ENCODE data around the gene BSN. TPM values are rescaled to one million over a fixed set of nuclear protein-coding genes. Genes with fewer than 3 reads are reported as not detected.

The BSN gene
- total RNA-seq, 1 experiment from 2014 or later = 0.87 TPM

DNA sequence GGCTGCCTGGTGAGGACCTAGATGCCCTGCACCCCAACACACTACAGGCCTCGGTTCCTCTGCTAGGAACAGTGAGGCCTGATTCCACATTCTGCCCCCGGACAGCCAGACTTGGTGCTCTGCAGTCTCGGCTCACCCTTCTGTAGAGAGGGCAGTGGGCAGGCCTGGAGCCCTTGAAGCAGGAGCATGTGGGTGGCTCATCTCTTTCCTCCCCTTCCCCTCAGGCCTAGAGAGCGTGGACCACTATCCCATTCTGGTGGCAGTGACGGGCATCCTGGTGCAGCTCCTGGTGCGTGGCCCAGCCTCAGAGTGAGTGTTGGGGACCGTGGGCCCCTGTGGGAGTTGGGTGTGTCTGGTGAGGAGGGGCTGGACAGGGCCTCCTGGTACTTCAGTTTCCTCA, 161.9 kb downstream of the BSN start:
- Histone ChIP-seq H3K4me3 (ENCODE audit: low read depth in 2 of 2, low read length in 2 of 2) (no peak overlapping the region), H3K9me3 (ENCODE audit: control insufficient read depth, insufficient read depth, low read depth, low read length) (no peaks in the 10 kb centered on the region), H3K27ac (ENCODE audit: low read length) (no peak overlapping the region), H3K27me3 (ENCODE audit: control insufficient read depth, insufficient read depth, low read length) (no peaks in the 10 kb centered on the region), H3K36me3 (ENCODE audit: control insufficient read depth, insufficient read depth, low read length) (no peaks in the 10 kb centered on the region), H3K4me1 (ENCODE audit: control insufficient read depth, insufficient read depth, low read length) (no peaks in the 10 kb centered on the region)
- DNase-seq (ENCODE audit: low read depth, low spot score) (no peak), ATAC-seq (no peak)
- no TSS peak for BruUV-seq (replicated peaks)
- intact Hi-C loops (cut with micrococcal nuclease; ENCODE audit: unreplicated experiment) (no loop called here), in situ Hi-C loops (cut with HindIII; ENCODE audit: low pct_unique_long_range_greater_than_20kb, low sequenced_read_pairs) (no loop called here)
- ChIA-PET CTCF (no interaction called here), POLR2A (no interaction called here)
- TF ChIP-seq TCF7L2 (IDR thresholded peaks at IDR 0.05; ENCODE audit: low read depth, low read length) = no peak
- TF ChIP-seq, protein P1, sequence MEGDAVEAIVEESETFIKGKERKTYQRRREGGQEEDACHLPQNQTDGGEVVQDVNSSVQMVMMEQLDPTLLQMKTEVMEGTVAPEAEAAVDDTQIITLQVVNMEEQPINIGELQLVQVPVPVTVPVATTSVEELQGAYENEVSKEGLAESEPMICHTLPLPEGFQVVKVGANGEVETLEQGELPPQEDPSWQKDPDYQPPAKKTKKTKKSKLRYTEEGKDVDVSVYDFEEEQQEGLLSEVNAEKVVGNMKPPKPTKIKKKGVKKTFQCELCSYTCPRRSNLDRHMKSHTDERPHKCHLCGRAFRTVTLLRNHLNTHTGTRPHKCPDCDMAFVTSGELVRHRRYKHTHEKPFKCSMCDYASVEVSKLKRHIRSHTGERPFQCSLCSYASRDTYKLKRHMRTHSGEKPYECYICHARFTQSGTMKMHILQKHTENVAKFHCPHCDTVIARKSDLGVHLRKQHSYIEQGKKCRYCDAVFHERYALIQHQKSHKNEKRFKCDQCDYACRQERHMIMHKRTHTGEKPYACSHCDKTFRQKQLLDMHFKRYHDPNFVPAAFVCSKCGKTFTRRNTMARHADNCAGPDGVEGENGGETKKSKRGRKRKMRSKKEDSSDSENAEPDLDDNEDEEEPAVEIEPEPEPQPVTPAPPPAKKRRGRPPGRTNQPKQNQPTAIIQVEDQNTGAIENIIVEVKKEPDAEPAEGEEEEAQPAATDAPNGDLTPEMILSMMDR (IDR thresholded peaks at IDR 0.05) = no peak
- TF ChIP-seq POLR2AphosphoS5 (IDR thresholded peaks at IDR 0.05; ENCODE audit: low read depth, low read length) = no peak
- TF ChIP-seq SIN3A (IDR thresholded peaks at IDR 0.05; ENCODE audit: borderline replicate concordance, insufficient read depth, low read depth, low read length) = no peak

DNA sequence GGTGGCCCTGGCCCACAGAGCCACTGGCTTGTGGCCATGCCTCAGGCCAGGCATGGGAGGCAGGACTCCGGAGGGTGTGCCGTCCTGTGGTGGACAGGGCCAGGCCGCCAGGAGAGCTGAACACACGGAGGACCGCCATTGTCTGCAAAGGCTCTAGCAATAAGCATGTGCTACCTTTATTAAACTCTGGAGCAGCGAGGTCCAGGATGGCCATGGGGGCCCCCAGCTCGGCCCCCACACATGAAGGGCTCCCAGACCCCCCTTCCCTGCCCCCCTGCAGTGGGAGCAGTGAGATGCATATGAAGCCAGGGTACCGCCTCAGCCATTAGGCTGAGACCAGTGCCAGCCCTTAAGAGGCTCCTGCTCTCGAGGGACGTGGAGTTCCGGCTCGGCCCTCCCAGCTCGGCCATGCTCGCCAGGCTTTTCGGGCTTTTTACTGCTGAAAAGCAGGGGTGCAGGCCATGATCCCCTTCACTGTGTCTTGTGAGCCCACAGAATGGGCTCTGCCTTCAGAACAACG, 162.5 kb downstream of the BSN start:
- ATAC-seq (no peak), DNase-seq (ENCODE audit: low read depth, low spot score) (no peak)
- H3K27me3 ChIP-seq (ENCODE audit: control insufficient read depth, insufficient read depth, low read length) = no peaks in the 10 kb centered on the region
- BruUV-seq (replicated peaks) = no TSS peak
- in situ Hi-C loops (cut with HindIII; ENCODE audit: low pct_unique_long_range_greater_than_20kb, low sequenced_read_pairs) = no loop called here
- H3K4me1 ChIP-seq (ENCODE audit: control insufficient read depth, insufficient read depth, low read length) = no peaks in the 10 kb centered on the region
- TF ChIP-seq, protein P1 (IDR thresholded peaks at IDR 0.05) = no peak
- TF ChIP-seq POLR2AphosphoS5 (IDR thresholded peaks at IDR 0.05; ENCODE audit: low read depth, low read length) (no peak), TCF7L2 (IDR thresholded peaks at IDR 0.05; ENCODE audit: low read depth, low read length) (no peak), SIN3A (IDR thresholded peaks at IDR 0.05; ENCODE audit: borderline replicate concordance, insufficient read depth, low read depth, low read length) (no peak)
- TF ChIP-seq, protein P2, sequence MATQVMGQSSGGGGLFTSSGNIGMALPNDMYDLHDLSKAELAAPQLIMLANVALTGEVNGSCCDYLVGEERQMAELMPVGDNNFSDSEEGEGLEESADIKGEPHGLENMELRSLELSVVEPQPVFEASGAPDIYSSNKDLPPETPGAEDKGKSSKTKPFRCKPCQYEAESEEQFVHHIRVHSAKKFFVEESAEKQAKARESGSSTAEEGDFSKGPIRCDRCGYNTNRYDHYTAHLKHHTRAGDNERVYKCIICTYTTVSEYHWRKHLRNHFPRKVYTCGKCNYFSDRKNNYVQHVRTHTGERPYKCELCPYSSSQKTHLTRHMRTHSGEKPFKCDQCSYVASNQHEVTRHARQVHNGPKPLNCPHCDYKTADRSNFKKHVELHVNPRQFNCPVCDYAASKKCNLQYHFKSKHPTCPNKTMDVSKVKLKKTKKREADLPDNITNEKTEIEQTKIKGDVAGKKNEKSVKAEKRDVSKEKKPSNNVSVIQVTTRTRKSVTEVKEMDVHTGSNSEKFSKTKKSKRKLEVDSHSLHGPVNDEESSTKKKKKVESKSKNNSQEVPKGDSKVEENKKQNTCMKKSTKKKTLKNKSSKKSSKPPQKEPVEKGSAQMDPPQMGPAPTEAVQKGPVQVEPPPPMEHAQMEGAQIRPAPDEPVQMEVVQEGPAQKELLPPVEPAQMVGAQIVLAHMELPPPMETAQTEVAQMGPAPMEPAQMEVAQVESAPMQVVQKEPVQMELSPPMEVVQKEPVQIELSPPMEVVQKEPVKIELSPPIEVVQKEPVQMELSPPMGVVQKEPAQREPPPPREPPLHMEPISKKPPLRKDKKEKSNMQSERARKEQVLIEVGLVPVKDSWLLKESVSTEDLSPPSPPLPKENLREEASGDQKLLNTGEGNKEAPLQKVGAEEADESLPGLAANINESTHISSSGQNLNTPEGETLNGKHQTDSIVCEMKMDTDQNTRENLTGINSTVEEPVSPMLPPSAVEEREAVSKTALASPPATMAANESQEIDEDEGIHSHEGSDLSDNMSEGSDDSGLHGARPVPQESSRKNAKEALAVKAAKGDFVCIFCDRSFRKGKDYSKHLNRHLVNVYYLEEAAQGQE (IDR thresholded peaks at IDR 0.05; ENCODE audit: insufficient read depth in 1 of 2, low read depth in 2 of 2, low read length in 1 of 2) = no peak
- no peak overlapping the region for H3K4me3 ChIP-seq (ENCODE audit: low read depth in 2 of 2, low read length in 2 of 2)
- POLR2A ChIA-PET = no interaction called here
- CTCF ChIA-PET = no interaction called here
- intact Hi-C loops (cut with micrococcal nuclease; ENCODE audit: unreplicated experiment) = no loop called here
- H3K36me3 ChIP-seq (ENCODE audit: control insufficient read depth, insufficient read depth, low read length) = no peaks in the 10 kb centered on the region
- no peak overlapping the region for H3K27ac ChIP-seq (ENCODE audit: low read length)
- no peaks in the 10 kb centered on the region for H3K9me3 ChIP-seq (ENCODE audit: control insufficient read depth, insufficient read depth, low read depth, low read length)
